Hematopoietic multipotent progenitor cell (in vitro differentiated cells): ENCODE results near the gene HOXB1. TPM values are rescaled to one million over a fixed set of nuclear protein-coding genes. Genes with fewer than 3 reads are reported as not detected.
"Not testable (repeated sequence)": the region's sequence is repeated elsewhere in the genome, so short reads cannot be mapped to it uniquely, and the experiment has no call there.

ENCODE experiments used
- DNase-seq, 3 donors: peaks; one replicate each; pipeline ENCODE4 v3.0.0-alpha.2; 2011 to 2015; ENCODE audit warnings: low read depth in 2 of 3, low spot score in 2 of 3
- total RNA-seq: library from RNA; depleted of rRNA; stranded (reverse); fragments of >200 nt; gene quantifications from one replicate; pipeline ENCODE4 v1.2.3, GENCODE V29; 2012

The HOXB1 gene
- total RNA-seq, 1 donor: not detected

GRCh38 chr17:48526608-48527546 lies 3.9 kb downstream of the HOXB1 start:
- no peak for DNase-seq

- DNase-seq: no peak
These were observed 7.8 kb downstream of the HOXB1 start for GRCh38 chr17:48523010-48523409.

- no peak for DNase-seq
These were observed 8.7 kb downstream of the HOXB1 start for GRCh38 chr17:48522031-48522653.

- no peak for DNase-seq
These were observed 10.2 kb downstream of the HOXB1 start for GRCh38 chr17:48520631-48521079.

- no peak for DNase-seq
These were observed 11.4 kb downstream of the HOXB1 start for GRCh38 chr17:48519427-48519826.

- no peak for DNase-seq
These were observed 13.3 kb downstream of the HOXB1 start for GRCh38 chr17:48517478-48517877.

GRCh38 chr17:48515925-48516900 lies 14.6 kb downstream of the HOXB1 start:
- DNase-seq: no peak

GRCh38 chr17:48514477-48514876 lies 16.3 kb downstream of the HOXB1 start:
- DNase-seq: no peak

GRCh38 chr17:48513666-48514455 lies 16.9 kb downstream of the HOXB1 start:
- no peak for DNase-seq

GRCh38 chr17:48513097-48513496 lies 17.7 kb downstream of the HOXB1 start:
- DNase-seq: peak in 1 of 3 donors; percentile 60

GRCh38 chr17:48510761-48511604 lies 19.8 kb downstream of the HOXB1 start:
- DNase-seq: no peak

GRCh38 chr17:48510381-48510760 lies 20.4 kb downstream of the HOXB1 start:
- DNase-seq: no peak

- not testable (repeated sequence) for DNase-seq
These were observed 21.1 kb downstream of the HOXB1 start for GRCh38 chr17:48509708-48510107.

- DNase-seq: no peak
These were observed 24.6 kb downstream of the HOXB1 start for GRCh38 chr17:48506246-48506645.

- peak in 2 of 3 donors; percentile 87 for DNase-seq
These were observed 25.0 kb downstream of the HOXB1 start for GRCh38 chr17:48505788-48506187.

- no peak for DNase-seq
These were observed 25.9 kb downstream of the HOXB1 start for GRCh38 chr17:48504953-48505352.

- DNase-seq: no peak
These were observed 27.1 kb downstream of the HOXB1 start for GRCh38 chr17:48503747-48504146.

GRCh38 chr17:48502901-48503300 lies 27.9 kb downstream of the HOXB1 start:
- no peak for DNase-seq

GRCh38 chr17:48502312-48502711 lies 28.5 kb downstream of the HOXB1 start:
- no peak for DNase-seq
